Endometrial microvascular endothelial cells (primary cell): ENCODE results near the gene SORCS1. TPM values are rescaled to one million over a fixed set of nuclear protein-coding genes. Genes with fewer than 3 reads are reported as not detected.
"Not testable (repeated sequence)": the region's sequence is repeated elsewhere in the genome, so short reads cannot be mapped to it uniquely, and the experiment has no call there.

Experiments used
- in situ Hi-C: cut with HindIII; loops from 2 replicates; pipeline ENCODE4 v1.10.0; 2017; ENCODE audit warnings: low sequenced_read_pairs, low pct_unique_long_range_greater_than_20kb; ENCODE audit errors: inconsistent ontology term
- total RNA-seq: library from RNA; depleted of rRNA; stranded (reverse); fragments of >200 nt; gene quantifications from one replicate; pipeline ENCODE4 v1.2.3, GENCODE V29; 2015; ENCODE audit errors: inconsistent ontology term

SORCS1 gene
- total RNA-seq, 1 donor from 2014 or later, result not detected

DNA sequence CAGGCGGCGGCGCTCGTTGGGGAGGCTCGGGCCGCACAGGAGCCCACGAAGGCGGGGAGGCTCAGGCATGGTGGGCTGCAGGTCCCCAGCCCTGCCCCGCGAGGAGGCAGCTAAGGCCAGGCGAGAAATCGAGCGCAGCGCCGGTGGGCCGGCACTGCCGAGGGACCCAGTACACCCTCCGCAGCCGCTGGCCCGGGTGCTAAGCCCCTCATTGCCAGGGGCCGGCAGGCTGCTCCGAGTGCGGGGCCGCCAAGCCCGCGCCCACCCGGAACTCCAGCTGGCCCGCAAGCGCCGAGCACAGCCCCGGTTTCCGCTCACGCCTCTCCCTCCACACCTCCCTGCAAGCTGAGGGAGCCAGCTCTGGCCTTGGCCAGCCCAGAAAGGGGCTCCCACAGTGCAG lies 236.4 kb downstream of the SORCS1 start:
- in situ Hi-C loops, result not testable (repeated sequence)

GRCh38 chr10:106925191-106925590 lies 239.3 kb downstream of the SORCS1 start:
- in situ Hi-C loops, result no loop called here

GRCh38 chr10:106920538-106920937 lies 244.0 kb downstream of the SORCS1 start:
- in situ Hi-C loops, result no loop called here

GRCh38 chr10:106919871-106920282 lies 244.6 kb downstream of the SORCS1 start:
- in situ Hi-C loops, result no loop called here

- in situ Hi-C loops, result no loop called here
Measured at GRCh38 chr10:106917452-106918055, 247.0 kb downstream of the SORCS1 start.

DNA sequence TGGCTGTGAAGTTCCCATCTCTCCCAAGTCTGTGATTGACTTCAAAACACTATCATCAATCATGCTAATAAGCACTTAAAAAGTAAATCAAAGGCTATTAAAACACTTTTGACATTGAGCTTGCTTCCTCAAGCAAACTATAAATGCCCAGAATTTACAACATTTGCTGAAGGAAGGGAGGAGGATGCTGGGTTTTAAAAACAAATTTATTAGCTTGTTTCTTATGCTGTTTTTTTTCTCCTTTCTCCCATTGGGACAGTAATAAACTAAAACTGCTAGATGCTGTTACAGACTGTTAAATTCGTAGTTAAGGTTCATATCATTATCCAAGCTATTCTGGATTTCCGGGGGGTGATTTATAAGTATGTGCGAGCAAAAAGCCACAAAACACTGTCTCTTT lies 250.5 kb downstream of the SORCS1 start:
- in situ Hi-C loops, result no loop called here

DNA sequence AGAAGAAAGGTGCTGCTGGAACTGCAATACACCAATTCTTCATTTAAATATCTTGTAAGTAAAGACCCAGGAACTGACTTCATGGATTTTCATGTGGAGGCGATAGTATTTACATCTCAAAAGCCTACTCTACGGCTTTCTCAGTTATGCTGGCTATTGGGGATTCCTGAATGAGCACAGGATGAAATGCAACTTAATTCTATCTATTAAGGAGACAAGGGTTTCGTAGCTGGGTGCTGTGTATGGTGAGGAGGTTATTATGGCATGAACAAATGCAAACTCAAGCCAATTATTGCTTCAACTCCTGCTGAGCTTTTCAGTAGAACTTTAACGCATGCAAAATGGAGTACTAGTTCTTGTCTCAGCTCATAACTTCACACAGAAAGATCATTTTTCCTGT lies 251.2 kb downstream of the SORCS1 start:
- in situ Hi-C loops, result no loop called here

DNA sequence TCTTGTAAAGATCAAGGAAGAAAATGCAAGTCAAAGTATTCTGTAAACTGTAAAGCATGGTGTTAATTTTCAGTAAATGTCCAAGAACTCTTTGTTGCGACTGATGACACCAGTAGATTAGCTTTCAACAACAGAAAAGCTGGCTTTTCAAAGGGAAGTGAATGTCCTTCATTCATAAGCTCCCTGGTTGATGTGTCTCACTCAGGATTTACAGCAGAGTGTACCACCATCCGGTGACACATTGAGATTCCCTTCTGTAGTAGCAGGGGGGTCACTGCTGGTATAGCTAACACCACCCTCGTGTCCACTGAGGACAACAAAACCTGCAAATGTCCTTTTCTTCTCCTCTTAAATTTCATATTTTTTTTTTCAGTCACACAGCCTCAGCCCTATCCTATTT lies 253.4 kb downstream of the SORCS1 start:
- in situ Hi-C loops, result no loop called here

DNA sequence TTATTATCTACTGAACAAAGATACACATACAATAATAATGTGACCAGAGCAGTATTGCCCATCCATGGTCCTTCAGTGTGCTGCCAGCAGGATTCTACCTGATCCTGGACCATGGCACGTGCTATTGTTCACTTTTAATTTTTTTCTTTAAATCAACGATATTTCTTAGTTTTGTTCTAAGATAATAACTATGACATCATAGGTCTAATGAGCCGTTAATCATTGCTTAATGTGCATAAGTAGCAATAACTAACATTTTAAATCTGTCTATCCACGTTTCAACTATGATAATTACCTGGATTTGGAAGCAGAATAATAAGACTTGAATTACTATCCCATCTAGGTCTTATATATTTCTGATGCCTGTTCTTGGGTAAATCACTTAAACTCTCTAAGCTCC lies 253.8 kb downstream of the SORCS1 start:
- in situ Hi-C loops, result no loop called here

DNA sequence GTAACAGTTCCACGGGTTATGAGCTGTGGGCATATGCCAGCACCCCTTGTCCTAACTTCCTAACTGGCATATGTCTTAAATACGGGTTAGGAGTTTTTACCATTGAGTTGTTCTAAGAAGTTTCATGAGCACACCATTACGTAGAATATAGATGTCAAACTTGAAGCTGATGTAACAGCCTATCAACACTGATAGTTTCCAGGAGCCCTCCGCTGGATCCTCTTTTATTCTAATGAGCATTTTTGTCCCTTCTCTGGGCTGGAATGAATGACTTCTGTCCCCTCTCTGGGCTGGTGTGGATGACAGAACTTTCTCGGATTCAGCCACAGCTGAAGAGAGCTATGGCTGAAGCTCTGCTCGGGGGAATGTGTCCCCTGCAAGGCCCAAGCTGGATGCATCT lies 256.3 kb downstream of the SORCS1 start:
- in situ Hi-C loops, result no loop called here

- in situ Hi-C loops, result no loop called here
Measured at GRCh38 chr10:106904209-106904608, 260.3 kb downstream of the SORCS1 start.

- in situ Hi-C loops, result no loop called here
Measured at GRCh38 chr10:106903180-106903579, 261.3 kb downstream of the SORCS1 start.

- in situ Hi-C loops, result no loop called here
Measured at GRCh38 chr10:106900016-106900652, 264.4 kb downstream of the SORCS1 start.

DNA sequence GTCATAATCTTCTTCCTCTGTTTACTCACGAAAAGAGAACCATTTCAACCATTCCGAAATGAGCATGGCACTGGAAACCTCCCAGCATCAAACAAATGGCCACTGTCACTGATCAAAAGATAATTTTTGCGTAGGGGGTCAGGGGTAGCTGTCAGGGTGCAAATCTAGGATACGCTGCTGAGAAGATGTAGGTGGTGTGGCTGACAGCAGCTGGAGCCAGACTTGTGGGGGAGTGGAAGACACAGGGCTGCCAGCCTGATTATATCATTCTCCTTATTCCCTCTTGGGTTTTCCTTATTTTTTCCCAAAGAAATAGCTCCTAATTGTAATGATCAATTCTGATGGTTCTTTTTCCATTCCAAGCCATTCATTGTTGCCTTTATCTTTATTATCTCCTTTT lies 266.1 kb downstream of the SORCS1 start:
- in situ Hi-C loops, result no loop called here

DNA sequence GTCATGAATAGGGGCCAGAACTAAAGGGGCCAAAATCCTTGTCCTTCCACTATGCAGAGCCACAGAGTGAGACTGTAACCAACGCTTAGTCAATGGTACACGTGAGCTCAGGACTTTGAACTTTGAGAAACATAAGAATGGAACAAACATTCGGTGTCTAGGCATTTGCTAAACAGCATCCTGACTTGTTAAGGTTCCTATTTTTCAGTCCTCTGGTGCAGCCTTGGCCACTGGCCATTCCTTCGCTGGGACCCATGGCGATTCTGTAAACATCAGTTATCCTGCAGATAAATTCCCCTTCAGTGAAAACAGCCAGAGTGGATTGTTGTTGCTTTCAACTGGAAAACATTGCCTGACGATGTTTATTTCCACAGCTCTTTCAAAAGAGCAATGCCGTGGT lies 266.8 kb downstream of the SORCS1 start:
- in situ Hi-C loops, result no loop called here

DNA sequence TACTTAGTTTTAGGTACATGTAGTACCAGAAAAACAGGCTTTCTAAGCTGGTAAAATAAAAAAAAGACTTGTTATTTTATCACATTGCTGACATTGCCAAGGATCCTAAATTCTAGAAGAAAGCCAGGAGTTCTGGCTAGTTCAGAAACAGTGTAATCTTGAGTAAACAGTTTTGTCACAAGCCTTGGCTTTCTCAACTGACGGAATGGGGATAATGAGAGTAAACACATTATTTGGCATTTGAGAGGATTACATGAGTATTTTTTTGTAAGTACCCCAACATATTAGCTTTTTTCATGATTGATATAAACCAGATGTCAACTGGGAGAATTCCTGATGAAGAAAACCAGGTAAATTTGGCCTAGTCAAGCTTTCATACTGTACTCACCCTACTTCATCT lies 269.8 kb downstream of the SORCS1 start:
- in situ Hi-C loops, result no loop called here

DNA sequence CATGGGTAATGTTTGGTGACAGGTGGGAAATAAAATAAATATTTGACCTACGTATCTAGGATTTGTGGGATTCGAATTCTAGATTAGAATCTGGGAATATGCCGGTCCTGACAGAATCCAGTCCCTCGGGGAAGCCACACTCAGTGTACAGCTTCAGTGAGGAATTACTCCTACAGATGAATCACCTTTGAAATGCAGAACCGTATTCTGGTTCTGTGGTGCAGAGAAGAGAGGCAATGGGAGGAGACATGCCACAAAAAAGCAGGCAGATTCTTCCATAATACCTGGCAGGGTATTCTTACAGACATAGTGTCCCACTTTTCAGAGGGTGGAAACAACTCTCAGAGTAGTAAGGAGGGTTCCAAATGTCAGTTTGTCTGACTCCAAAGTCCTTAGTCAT lies 286.9 kb downstream of the SORCS1 start:
- in situ Hi-C loops, result no loop called here

DNA sequence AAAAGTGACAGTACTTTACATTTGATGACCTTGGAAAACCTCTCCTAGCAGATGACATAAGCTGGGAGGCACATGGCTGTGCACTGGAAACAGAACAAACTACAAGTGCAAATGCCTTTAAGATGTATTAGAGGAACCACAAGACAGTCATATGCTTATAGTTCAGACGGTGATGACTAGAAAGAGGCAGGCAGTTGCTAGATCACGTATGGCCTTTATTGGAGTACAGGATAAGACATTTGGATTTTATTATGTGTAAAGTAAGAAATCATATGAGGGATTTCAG lies 290.0 kb downstream of the SORCS1 start:
- in situ Hi-C loops, result no loop called here

- in situ Hi-C loops, result no loop called here
Measured at GRCh38 chr10:106873770-106874603, 290.5 kb downstream of the SORCS1 start.

DNA sequence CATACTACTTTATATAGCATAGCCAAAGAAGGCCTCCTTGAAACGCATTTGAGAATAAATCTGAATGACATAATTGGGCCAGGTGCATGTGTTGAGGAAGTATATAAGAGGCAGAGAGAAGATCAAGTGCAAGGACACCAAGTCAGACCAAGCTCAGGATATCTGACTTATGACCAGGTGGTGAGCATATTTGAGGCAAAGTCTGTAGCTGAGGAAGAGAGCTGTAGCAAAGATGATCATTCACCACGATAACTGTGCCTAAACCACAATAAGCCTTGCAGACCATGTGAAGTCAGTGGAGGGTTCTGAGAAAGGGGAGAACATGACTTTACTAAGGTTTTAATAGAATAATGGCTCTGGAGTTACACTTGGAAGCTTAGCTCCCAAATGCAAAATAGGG lies 292.3 kb downstream of the SORCS1 start:
- in situ Hi-C loops, result no loop called here
